ENCODE measurements around the gene SLC9A9. TPM values are rescaled to one million over a fixed set of nuclear protein-coding genes. Genes with fewer than 3 reads are reported as not detected.
"Not testable (repeated sequence)": the region's sequence is repeated elsewhere in the genome, so short reads cannot be mapped to it uniquely, and the experiment has no call there.

Gene SLC9A9
- total RNA-seq, 2 donors from 2014 or later, result 4.3 to 5.2 TPM

DNA sequence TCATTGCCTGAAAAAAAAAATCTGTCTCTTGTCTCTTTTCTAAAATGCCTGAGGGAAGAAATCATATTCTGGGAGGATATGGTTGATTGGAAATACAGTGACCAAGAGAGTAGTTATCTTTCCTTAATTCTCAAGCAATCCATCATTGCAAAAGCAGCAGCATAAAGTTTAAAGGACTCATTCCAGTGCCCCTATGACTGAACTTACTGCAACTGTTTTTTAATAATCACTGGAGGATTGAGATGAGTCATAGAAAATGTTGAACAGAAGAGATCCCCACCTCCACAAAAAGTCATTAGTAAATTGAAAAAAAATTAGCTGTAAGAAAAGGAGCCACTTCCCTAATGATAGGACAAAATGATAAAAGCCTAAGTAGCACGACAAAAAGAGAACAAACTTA is 121.5 kb downstream of the SLC9A9 start:
- no peaks in the 10 kb centered on the region for H3K27me3 Mint-ChIP-seq (ENCODE audit: low read depth)
- no peaks in the 10 kb centered on the region for H3K36me3 Mint-ChIP-seq (ENCODE audit: insufficient read depth in 2 of 2)
- H3K27ac Mint-ChIP-seq, result no peak overlapping the region

DNA sequence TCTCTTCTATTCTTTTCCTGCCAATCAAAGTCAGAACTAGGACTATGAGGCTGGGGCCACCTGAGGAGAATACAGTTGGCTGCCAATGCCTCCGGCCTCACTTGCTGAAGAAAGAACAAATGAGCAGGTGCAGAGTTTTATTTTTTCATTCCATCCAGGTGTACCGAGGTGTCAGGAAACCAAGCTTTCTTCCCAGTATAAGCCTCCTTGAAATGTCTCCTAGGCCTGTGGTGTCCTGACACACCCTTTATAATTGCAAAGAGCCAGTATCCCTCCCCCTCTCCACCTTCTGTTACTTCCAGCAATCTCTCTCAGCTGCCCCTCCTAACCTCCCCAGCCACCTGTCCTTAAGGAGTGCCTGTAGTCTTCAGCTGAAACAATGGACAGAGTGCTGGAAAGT is 127.9 kb downstream of the SLC9A9 start:
- H3K4me1 Mint-ChIP-seq (ENCODE audit: low read depth), result no peaks in the 10 kb centered on the region
- peaks cover 0 to 5% of the 10 kb centered on the region in 2 donors for H3K9me3 Mint-ChIP-seq
- H3K4me3 Mint-ChIP-seq, result no peak overlapping the region
- H3K27me3 Mint-ChIP-seq (ENCODE audit: low read depth), result no peaks in the 10 kb centered on the region
- DNase-seq (no peak), ATAC-seq (replicated peaks in 1 of 2) (no peak)
- H3K36me3 Mint-ChIP-seq (ENCODE audit: insufficient read depth in 2 of 2), result no peaks in the 10 kb centered on the region
- H3K27ac Mint-ChIP-seq, result no peak overlapping the region

More for the DNA sequence above, 121.5 kb downstream of the SLC9A9 start:
- Mint-ChIP-seq H3K4me3 (no peak overlapping the region), H3K9me3 (peaks cover 0 to 3% of the 10 kb centered on the region in 2 donors), H3K4me1 (ENCODE audit: low read depth) (peaks cover 5% of the 10 kb centered on the region)
- ATAC-seq (replicated peaks in 1 of 2), result no peak
- DNase-seq, result no peak

DNA sequence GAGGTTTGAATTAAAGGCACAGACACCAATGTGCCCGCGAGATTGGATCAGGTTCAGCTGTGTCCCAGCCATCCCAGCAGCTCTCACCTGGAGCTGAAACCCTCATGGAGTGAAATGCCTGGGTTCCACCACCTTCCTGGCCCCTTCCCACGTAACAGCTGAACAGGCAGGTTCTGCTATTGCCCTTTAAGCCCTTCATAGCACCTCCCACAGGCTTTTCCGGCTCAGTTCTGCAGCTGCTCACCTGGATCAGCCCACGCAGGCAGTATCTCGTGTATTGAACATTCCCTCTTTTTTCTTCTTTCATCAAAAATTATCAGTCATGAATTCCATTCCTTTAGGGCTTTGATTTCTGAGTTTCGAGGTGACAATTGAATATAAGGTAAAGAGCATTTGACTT is 129.8 kb downstream of the SLC9A9 start:
- Mint-ChIP-seq H3K4me1 (ENCODE audit: low read depth) (no peaks in the 10 kb centered on the region), H3K9me3 (peaks cover 2 to 6% of the 10 kb centered on the region in 2 donors), H3K4me3 (no peak overlapping the region), H3K36me3 (ENCODE audit: insufficient read depth in 2 of 2) (no peaks in the 10 kb centered on the region), H3K27ac (no peak overlapping the region), H3K27me3 (ENCODE audit: low read depth) (no peaks in the 10 kb centered on the region)
- ATAC-seq (replicated peaks in 1 of 2) (no peak), DNase-seq (no peak)

DNA sequence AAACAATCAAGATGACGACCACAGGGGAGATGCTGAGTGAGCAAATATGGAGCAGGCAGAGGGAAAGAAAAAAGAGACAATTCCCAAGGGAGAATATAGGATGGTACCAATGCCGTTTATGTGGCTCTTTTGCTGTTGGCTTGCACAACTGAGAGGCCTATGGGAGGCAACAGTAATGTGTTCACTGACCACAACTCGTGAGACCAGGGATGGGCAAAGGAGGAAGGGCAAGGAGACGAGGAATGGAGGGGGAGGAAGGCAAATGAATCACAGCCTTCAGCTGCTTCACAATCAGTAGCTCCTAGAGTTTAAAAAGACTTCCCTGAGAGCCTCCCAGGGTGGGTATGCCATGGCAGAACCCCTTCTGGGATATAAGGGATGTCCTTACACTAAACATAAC is 131.5 kb downstream of the SLC9A9 start:
- DNase-seq, result no peak
- H3K4me1 Mint-ChIP-seq (ENCODE audit: low read depth), result no peaks in the 10 kb centered on the region
- H3K27ac Mint-ChIP-seq, result no peak overlapping the region
- H3K9me3 Mint-ChIP-seq, result peaks cover 2 to 11% of the 10 kb centered on the region in 2 donors
- no peaks in the 10 kb centered on the region for H3K36me3 Mint-ChIP-seq (ENCODE audit: insufficient read depth in 2 of 2)
- H3K27me3 Mint-ChIP-seq (ENCODE audit: low read depth), result no peaks in the 10 kb centered on the region
- no peak overlapping the region for H3K4me3 Mint-ChIP-seq
- no peak for ATAC-seq (replicated peaks in 1 of 2)

DNA sequence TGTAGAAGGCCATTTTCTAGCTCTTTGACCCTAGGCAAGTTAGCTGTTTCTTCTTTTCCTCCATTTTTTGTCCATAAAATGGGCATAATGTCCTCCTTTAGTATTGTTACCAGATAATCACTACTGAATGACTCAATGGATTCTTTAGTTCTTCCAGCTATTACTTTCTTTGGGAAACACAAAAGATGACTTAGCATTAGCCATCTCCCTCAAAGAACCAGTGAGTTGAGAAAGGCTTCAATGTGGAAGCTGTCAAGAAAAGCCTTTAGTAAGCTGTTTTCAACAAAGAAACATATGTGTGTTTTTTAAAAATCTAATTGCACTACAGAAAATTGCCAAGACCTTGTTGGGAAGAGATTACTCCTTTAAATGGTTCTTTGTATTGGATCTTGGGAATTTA is 135.7 kb downstream of the SLC9A9 start:
- DNase-seq (no peak), ATAC-seq (replicated peaks in 1 of 2) (no peak)
- Mint-ChIP-seq H3K4me3 (no peak overlapping the region), H3K27ac (no peak overlapping the region), H3K36me3 (ENCODE audit: insufficient read depth in 2 of 2) (no peaks in the 10 kb centered on the region), H3K27me3 (ENCODE audit: low read depth) (no peaks in the 10 kb centered on the region), H3K9me3 (peaks cover 2 to 11% of the 10 kb centered on the region in 2 donors), H3K4me1 (ENCODE audit: low read depth) (no peaks in the 10 kb centered on the region)

DNA sequence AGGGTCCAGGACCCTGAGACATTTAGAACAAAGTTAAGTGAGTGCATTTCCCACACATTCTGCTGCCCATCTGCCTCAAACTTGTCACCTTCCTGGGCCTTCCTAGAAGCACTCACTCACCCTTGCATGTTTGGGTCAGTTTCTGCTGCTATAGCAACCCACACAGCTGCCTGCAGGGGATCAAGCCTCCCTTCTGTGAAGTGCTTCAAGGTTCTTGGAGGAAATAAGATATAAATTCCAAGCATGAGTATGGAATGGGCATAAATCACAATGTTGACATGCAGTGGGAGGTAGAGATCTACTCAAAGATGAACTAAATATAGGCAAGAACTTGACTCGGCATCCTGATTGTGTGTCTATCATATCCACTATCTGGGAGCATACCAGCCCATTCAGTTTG is 140.4 kb downstream of the SLC9A9 start:
- Mint-ChIP-seq H3K27me3 (ENCODE audit: low read depth) (no peaks in the 10 kb centered on the region), H3K27ac (no peak overlapping the region), H3K4me3 (no peak overlapping the region), H3K36me3 (ENCODE audit: insufficient read depth in 2 of 2) (no peaks in the 10 kb centered on the region), H3K9me3 (peaks cover 0 to 2% of the 10 kb centered on the region in 2 donors), H3K4me1 (ENCODE audit: low read depth) (no peaks in the 10 kb centered on the region)
- DNase-seq (no peak), ATAC-seq (replicated peaks in 1 of 2) (no peak)

DNA sequence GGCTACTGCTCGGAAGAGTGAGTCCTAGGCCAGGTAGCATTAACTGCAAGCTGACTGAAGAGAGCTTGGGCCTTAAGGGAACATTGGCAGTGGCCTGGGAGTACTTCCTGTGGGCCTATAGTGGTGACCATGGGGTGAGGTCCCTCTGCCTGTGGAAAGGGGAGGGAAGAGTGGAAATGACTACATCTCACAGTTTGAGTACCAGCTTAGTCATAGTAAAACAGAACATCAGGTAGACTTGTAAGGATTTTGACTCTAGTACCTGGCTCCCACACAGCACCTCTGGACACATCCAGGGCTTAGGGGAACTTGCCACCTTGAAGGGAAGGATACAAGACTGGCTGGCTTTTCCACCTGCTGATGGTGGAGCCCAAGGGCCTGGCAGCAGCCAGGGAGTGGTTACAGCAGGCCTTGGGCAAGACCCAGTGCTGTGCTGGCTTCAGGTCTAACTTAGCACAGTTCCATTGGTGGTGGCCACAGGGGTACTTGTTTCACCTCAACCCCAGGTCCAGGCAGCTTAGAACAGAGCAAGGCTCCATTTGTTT is 147.8 kb downstream of the SLC9A9 start:
- H3K4me3 Mint-ChIP-seq, result no peak overlapping the region
- no peaks in the 10 kb centered on the region for H3K36me3 Mint-ChIP-seq (ENCODE audit: insufficient read depth in 2 of 2)
- H3K9me3 Mint-ChIP-seq, result peaks cover 0 to 1% of the 10 kb centered on the region in 2 donors
- H3K4me1 Mint-ChIP-seq (ENCODE audit: low read depth), result peaks cover 8% of the 10 kb centered on the region
- H3K27ac Mint-ChIP-seq, result no peak overlapping the region
- no peaks in the 10 kb centered on the region for H3K27me3 Mint-ChIP-seq (ENCODE audit: low read depth)
- DNase-seq, result peak; percentile 3 to 6
- ATAC-seq (replicated peaks in 1 of 2), result peak; percentile 59 to 85

DNA sequence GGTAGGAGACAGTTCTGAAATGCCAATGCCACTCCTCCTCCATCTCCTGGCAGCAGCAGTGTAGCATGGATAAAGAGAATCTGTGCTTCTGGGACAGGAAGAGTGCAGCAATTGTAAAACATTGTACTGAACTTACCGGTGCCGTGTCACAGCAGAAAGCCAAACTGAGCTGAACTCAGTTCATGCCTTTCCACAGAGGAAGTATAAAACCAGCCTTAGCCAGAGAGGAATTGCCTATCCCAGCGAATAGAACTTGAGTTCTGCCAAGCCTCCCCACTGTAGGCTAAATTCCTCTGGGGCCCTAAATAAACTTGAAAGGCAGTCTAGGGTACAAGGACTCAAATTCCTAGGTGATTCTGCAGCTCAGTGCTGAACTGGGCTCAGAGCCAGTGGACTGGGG is 148.8 kb downstream of the SLC9A9 start:
- no peak for DNase-seq
- Mint-ChIP-seq H3K4me1 (ENCODE audit: low read depth) (peaks cover 8% of the 10 kb centered on the region), H3K27me3 (ENCODE audit: low read depth) (no peaks in the 10 kb centered on the region), H3K4me3 (no peak overlapping the region), H3K36me3 (ENCODE audit: insufficient read depth in 2 of 2) (no peaks in the 10 kb centered on the region), H3K9me3 (peaks cover 0 to 1% of the 10 kb centered on the region in 2 donors), H3K27ac (no peak overlapping the region)
- ATAC-seq (replicated peaks in 1 of 2), result no peak

DNA sequence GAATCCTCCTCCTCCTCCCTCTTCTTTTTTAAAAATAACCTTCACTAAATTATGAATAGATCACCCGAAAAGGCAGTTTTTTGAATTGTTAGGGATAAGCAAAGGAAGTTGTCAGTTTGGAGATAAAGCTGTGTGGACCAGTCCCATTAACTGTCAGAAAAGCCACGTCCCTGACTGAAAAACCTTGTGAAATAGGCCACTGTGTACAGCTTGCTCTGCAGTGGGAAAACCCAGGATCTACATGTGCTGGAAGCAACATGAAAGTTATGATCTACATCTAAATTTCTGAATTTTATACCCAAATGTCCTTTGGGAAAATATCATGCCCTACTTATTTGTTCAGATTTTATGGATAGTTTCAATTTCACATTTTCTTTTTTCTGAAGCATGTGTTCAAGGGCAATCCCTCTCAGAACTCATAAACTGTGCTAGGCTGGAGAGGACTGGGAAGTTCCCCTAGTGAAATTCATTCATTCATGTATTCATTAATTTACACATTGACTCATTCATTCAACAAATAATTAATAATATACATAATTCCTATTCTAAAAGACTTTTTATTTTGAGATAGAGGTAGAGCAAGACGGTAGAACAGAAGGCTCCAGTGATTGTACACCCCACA is 149.5 kb downstream of the SLC9A9 start:
- H3K4me3 Mint-ChIP-seq, result no peak overlapping the region
- ATAC-seq (replicated peaks in 1 of 2) (no peak), DNase-seq (no peak)
- H3K4me1 Mint-ChIP-seq (ENCODE audit: low read depth), result peaks cover 8% of the 10 kb centered on the region
- H3K9me3 Mint-ChIP-seq, result peaks cover 0 to 1% of the 10 kb centered on the region in 2 donors
- H3K36me3 Mint-ChIP-seq (ENCODE audit: insufficient read depth in 2 of 2), result no peaks in the 10 kb centered on the region
- H3K27ac Mint-ChIP-seq, result no peak overlapping the region
- H3K27me3 Mint-ChIP-seq (ENCODE audit: low read depth), result no peaks in the 10 kb centered on the region

DNA sequence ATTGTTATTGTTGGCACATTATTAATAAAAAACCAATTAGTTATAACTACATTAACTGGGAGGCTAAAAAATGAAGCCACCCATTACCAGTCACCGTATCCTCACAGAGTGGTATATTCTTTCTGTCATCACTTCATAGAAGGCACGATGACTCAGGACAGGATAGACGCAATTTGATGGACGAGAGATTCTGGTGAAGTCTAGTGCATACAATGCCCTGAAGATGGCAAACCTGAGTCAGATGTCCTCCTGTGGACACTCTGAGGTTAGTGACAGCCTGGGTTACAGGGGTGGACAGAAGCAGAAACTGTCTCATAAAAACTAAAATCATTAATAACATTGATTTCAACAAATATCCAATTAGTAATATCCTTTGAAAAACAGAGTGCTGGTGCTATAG is 150.3 kb downstream of the SLC9A9 start:
- DNase-seq (no peak), ATAC-seq (replicated peaks in 1 of 2) (no peak)
- Mint-ChIP-seq H3K9me3 (peaks cover 0 to 1% of the 10 kb centered on the region in 2 donors), H3K4me3 (no peak overlapping the region), H3K4me1 (ENCODE audit: low read depth) (peaks cover 8% of the 10 kb centered on the region), H3K27ac (no peak overlapping the region), H3K27me3 (ENCODE audit: low read depth) (no peaks in the 10 kb centered on the region), H3K36me3 (ENCODE audit: insufficient read depth in 2 of 2) (no peaks in the 10 kb centered on the region)

DNA sequence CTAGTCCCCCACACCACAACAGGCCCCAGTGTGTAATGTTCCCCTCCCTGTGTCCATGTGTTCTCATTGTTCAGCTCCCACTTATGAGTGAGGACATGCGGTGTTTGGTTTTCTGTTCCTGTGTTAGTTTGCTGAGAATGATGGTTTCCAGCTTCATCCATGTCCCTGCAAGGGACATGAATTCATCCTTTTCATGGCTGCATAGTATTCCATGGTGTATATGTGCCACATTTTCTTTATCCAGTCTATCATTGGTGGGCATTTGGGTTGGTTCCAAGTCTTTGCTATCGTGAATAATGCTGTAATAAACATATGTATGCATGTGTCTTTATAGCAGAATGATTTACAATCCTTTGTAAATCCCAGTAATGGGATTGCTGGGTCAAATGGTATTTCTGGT is 152.9 kb downstream of the SLC9A9 start:
- H3K4me3 Mint-ChIP-seq; ATAC-seq (replicated peaks in 1 of 2); H3K27me3 Mint-ChIP-seq (ENCODE audit: low read depth); H3K4me1 Mint-ChIP-seq (ENCODE audit: low read depth); H3K27ac Mint-ChIP-seq; H3K36me3 Mint-ChIP-seq (ENCODE audit: insufficient read depth in 2 of 2); H3K9me3 Mint-ChIP-seq; DNase-seq: not testable (repeated sequence)

DNA sequence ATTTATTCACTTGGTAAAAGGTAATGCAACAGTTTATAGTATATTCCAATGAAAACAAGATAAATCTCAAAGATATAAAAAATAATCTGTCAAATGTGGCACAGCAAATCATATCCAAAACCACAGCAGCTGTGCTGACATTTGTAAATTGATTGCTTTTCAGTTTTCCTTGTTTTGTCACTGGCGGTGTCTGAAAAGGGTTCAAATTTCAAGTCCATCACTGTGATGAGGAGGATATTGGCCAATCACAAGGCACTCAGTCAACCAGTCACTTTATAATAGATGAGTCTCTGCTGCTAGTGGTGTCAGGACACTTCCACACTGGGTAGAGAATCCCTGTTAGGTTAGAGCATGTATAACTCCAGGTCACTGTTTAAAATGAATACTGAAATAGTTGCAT is 154.8 kb downstream of the SLC9A9 start:
- Mint-ChIP-seq H3K27me3 (ENCODE audit: low read depth) (no peaks in the 10 kb centered on the region), H3K9me3 (no peaks in the 10 kb centered on the region), H3K27ac (no peak overlapping the region), H3K4me1 (ENCODE audit: low read depth) (no peaks in the 10 kb centered on the region), H3K36me3 (ENCODE audit: insufficient read depth in 2 of 2) (no peaks in the 10 kb centered on the region), H3K4me3 (no peak overlapping the region)
- no peak for ATAC-seq (replicated peaks in 1 of 2)
- DNase-seq, result no peak

DNA sequence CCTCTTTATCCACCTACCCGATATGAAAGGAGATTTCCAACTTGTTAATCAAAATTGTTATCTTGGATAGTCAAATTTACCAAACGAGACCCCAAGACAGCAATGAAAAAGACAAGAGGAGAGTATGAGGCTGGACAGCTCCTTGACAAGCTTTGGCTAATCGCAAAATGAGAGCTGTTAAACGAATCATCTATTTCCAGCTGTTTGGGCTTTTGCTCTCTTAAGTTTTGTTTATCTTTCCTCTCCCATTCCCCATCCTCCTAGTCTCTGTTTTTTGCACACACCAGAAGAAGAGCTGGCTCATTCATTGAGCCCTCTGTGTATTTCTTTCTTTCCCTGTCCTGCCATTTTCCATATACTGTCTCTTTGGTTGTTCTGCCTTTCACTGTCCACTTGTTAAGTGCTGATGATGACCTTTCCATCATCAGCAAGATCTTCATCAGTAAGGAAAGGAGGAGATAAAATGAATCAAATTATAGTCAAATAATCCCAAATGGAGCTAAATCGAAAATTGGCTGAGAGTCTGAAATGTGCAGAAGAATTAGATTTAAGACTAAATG is 161.6 kb downstream of the SLC9A9 start:
- H3K4me3 Mint-ChIP-seq, result no peak overlapping the region
- no peaks in the 10 kb centered on the region for H3K36me3 Mint-ChIP-seq (ENCODE audit: insufficient read depth in 2 of 2)
- no peak for DNase-seq
- ATAC-seq (replicated peaks in 1 of 2), result no peak
- H3K4me1 Mint-ChIP-seq (ENCODE audit: low read depth), result no peaks in the 10 kb centered on the region
- no peaks in the 10 kb centered on the region for H3K9me3 Mint-ChIP-seq
- H3K27me3 Mint-ChIP-seq (ENCODE audit: low read depth), result no peaks in the 10 kb centered on the region
- no peak overlapping the region for H3K27ac Mint-ChIP-seq

DNA sequence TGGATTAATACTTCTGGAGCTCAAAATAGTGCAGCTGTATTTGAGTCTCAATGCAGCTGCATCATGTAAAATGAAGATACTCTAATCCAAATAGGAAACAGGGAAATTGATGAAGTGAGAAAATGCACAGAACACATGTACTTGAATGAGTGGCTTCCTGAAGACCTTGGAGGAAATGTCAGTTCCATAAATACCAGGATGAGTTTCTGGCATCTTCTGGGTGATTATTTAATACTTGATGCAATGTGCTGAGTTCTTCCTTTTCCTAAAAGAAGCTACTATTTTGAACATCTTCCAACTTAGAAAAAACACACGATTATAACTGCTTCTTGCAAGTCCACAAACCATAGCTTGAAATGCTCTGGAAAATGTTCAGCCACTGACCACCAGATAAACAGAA is 162.8 kb downstream of the SLC9A9 start:
- Mint-ChIP-seq H3K9me3 (no peaks in the 10 kb centered on the region), H3K4me1 (ENCODE audit: low read depth) (no peaks in the 10 kb centered on the region), H3K4me3 (no peak overlapping the region), H3K36me3 (ENCODE audit: insufficient read depth in 2 of 2) (no peaks in the 10 kb centered on the region), H3K27ac (no peak overlapping the region), H3K27me3 (ENCODE audit: low read depth) (no peaks in the 10 kb centered on the region)
- ATAC-seq (replicated peaks in 1 of 2) (no peak), DNase-seq (no peak)
